Prostate gland (tissue), 2 donors: ENCODE data around the gene TMPRSS2. TPM values are rescaled to one million over a fixed set of nuclear protein-coding genes. Genes with fewer than 3 reads are reported as not detected.

Experiments
- DNase-seq: peaks from one replicate; pipeline ENCODE4 v3.0.0-alpha.2; 2019; ENCODE audit warnings: low spot score
- H3K27ac ChIP-seq, 2 donors: fragments of 200-600 bp; sonication (generic); 2 replicates each; pipeline ENCODE4 v1.5.1; 2017 to 2019
- H3K27me3 ChIP-seq: fragments of 200-600 bp; sonication (generic); replicated peaks from 2 replicates; pipeline ENCODE4 v1.5.1; 2019; ENCODE audit not compliant: insufficient read depth
- H3K36me3 ChIP-seq, 2 donors: fragments of 200-600 bp; sonication (generic); 1 replicate in 1 of 2; 2 replicates in 1 of 2; pipeline versions ENCODE4 v1.5.1 to v1.8.1; 2017 to 2019
- H3K4me1 ChIP-seq: fragments of 200-600 bp; sonication (generic); replicated peaks from 2 replicates; pipeline ENCODE4 v1.5.1; 2019
- H3K4me3 ChIP-seq, 2 donors: fragments of 200-600 bp; sonication (generic); 2 replicates each; pipeline ENCODE4 v1.5.1; 2017 to 2019
- H3K9me3 ChIP-seq: fragments of 200-600 bp; sonication (generic); 2 replicates; pipeline ENCODE4 v1.5.1; 2017
- POLR2A ChIP-seq: fragments of 450-650 bp; IDR thresholded peaks from one replicate; pipeline ENCODE4 v1.6.1; 2016; ENCODE audit warnings: antibody characterized with exemption, mild to moderate bottlenecking
- POLR2AphosphoS5 ChIP-seq: sonication (generic); formaldehyde crosslinking; IDR thresholded peaks from one replicate; pipeline ENCODE4 v1.6.1; 2017; ENCODE audit warnings: antibody characterized with exemption
- WGBS: methylation state at CpG from one replicate; pipeline ENCODE4 v1.1.5; 2018; 5-methylcytosine and 5-hydroxymethylcytosine counted together
- intact Hi-C: fragments of 100-400 bp; cut with DNase I; formaldehyde crosslinking; loops from one replicate; pipeline ENCODE4 v1.14.2; 2022
- total RNA-seq, 2 donors: library from RNA; depleted of rRNA; stranded (reverse); fragments of >200 nt; gene quantifications; one replicate each; pipeline ENCODE4 v1.1.0, GENCODE V29; 2016
- TF ChIP-seq, protein P1 (sequence below), 4 experiments: fragments of 200-600 bp in 2 of 4; fragments of 450-650 bp in 2 of 4; sonication (generic) in 2 of 4; IDR thresholded peaks; 1 replicate in 3 of 4; 2 replicates in 1 of 4; pipeline ENCODE4 v1.5.1; 2016 to 2019; ENCODE audit warnings: antibody characterized with exemption in 4 of 4, mild to moderate bottlenecking in 2 of 4, moderate library complexity in 2 of 4

TMPRSS2 gene
- total RNA-seq, 2 donors from 2014 or later, result 336 to 786 TPM

GRCh38 chr21:41510500-41510899, 2.5 kb upstream of the TMPRSS2 start:
- TF ChIP-seq, protein P1, sequence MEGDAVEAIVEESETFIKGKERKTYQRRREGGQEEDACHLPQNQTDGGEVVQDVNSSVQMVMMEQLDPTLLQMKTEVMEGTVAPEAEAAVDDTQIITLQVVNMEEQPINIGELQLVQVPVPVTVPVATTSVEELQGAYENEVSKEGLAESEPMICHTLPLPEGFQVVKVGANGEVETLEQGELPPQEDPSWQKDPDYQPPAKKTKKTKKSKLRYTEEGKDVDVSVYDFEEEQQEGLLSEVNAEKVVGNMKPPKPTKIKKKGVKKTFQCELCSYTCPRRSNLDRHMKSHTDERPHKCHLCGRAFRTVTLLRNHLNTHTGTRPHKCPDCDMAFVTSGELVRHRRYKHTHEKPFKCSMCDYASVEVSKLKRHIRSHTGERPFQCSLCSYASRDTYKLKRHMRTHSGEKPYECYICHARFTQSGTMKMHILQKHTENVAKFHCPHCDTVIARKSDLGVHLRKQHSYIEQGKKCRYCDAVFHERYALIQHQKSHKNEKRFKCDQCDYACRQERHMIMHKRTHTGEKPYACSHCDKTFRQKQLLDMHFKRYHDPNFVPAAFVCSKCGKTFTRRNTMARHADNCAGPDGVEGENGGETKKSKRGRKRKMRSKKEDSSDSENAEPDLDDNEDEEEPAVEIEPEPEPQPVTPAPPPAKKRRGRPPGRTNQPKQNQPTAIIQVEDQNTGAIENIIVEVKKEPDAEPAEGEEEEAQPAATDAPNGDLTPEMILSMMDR (IDR thresholded peaks at IDR 0.05), result no peak
- TF ChIP-seq POLR2A, result no peak
- TF ChIP-seq POLR2AphosphoS5, result no peak
- DNase-seq, result no peak
- H3K4me3 ChIP-seq, result peak overlapping the region in 1 of 2 donors; percentile 72
- H3K27me3 ChIP-seq, result no peaks in the 10 kb centered on the region
- 91% methylated on average over 2 of the region's 2 CpGs for WGBS
- H3K36me3 ChIP-seq, result no peaks in the 10 kb centered on the region
- H3K27ac ChIP-seq, result peak overlapping the region in 1 of 2 donors; percentile 97
- H3K4me1 ChIP-seq, result no peaks in the 10 kb centered on the region
- H3K9me3 ChIP-seq, result no peaks in the 10 kb centered on the region
- intact Hi-C loops, result no loop called here

DNA sequence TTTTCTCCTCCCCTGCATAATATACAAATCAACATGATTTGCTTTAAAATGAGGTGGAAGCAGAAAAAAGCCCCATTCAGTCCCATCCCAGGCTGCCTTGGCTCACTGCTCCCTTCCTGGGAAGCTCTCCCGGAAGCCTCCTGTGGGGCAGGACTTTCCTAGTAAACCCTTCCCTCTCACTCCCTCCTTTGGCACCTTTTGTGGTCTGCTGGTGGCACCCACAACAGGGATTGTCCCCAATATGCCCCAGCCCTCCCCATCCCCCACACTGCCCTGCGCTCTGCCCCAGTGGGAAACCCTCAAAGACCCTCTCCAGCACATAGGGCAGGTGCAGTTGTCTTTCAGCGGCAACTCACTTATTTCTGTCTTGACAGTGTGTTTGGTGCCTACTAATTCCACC, 1.8 kb upstream of the TMPRSS2 start:
- TF ChIP-seq POLR2AphosphoS5 (no peak), POLR2A (no peak)
- TF ChIP-seq, protein P1 (IDR thresholded peaks at IDR 0.05), result no peak
- Histone ChIP-seq H3K27ac (peak overlapping the region; percentile 93 to 97), H3K27me3 (no peaks in the 10 kb centered on the region), H3K4me1 (no peaks in the 10 kb centered on the region), H3K4me3 (peak overlapping the region in 1 of 2 donors; percentile 72), H3K9me3 (no peaks in the 10 kb centered on the region), H3K36me3 (no peaks in the 10 kb centered on the region)
- DNase-seq, result no peak
- intact Hi-C loops, result no loop called here
- WGBS, result 66% methylated on average over 3 of the region's 3 CpGs

- TF ChIP-seq POLR2A (no peak), POLR2AphosphoS5 (peak; percentile 2)
- H3K27ac ChIP-seq, result peak overlapping the region; percentile 93 to 97
- WGBS, result 67% methylated on average over 7 of the region's 7 CpGs
- no peaks in the 10 kb centered on the region for H3K36me3 ChIP-seq
- no peaks in the 10 kb centered on the region for H3K9me3 ChIP-seq
- H3K4me3 ChIP-seq, result peak overlapping the region in 1 of 2 donors; percentile 72
- no peak for DNase-seq
- no peaks in the 10 kb centered on the region for H3K4me1 ChIP-seq
- H3K27me3 ChIP-seq, result no peaks in the 10 kb centered on the region
- intact Hi-C loops, result no loop called here
Observed at GRCh38 chr21:41509145-41509496, 1.2 kb upstream of the TMPRSS2 start.

- Histone ChIP-seq H3K27ac (peak overlapping the region; percentile 93 to 97), H3K27me3 (no peaks in the 10 kb centered on the region), H3K4me3 (peak overlapping the region; percentile 62 to 72), H3K4me1 (no peaks in the 10 kb centered on the region), H3K36me3 (no peaks in the 10 kb centered on the region), H3K9me3 (no peaks in the 10 kb centered on the region)
- no peak for DNase-seq
- TF ChIP-seq POLR2AphosphoS5 (peak; percentile 30), POLR2A (no peak)
- TF ChIP-seq, protein P1 (IDR thresholded peaks at IDR 0.05), result no peak
- WGBS, result 25% methylated on average over 18 of the region's 28 CpGs
- intact Hi-C loops, result no loop called here
Observed at GRCh38 chr21:41508415-41509144, 622 bp upstream of the TMPRSS2 start.

DNA sequence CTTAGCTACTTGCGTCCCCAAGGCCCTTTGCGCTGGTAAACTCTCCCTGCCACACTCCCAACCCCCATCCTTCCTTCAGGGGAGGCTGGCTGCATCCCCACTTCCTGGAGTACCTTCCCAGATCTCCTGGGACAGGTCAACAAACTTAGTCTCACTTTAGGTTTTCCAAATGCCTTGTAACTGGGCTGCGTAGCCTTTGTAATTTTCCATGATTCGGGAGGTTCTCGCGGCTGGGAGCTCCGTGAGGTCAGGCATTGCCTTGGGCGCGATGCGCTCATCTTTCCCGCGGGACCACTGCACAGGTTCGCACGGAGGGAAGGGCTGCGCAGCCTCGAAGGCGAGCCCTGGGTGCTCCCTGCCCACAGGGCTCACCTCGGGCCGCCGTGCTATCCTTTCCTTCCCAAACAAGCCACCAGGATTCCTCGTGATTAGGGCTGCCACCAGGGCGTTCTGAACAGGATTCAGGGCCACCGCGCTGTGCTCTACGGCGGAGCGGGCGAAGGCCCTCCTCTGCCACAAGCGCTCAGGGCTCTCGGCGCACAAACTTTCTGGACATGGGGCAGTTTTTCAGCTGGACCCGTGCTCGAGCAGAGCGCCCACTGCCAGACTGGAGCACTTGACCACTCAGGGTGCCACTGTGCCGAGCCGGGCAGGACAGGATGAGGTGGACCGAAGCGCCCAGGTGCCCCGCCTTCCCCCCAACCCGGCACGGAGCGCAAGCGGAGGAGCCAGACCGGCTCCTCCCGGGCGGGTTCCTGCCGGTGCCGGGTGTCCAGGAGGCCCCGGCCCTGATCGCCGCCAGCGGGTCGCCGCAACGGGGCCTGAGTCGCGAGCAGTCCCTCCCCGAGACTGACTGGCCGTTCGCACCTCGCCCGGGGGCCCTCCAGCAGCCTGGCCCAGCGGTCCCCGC, 1.1 kb downstream of the TMPRSS2 start:
- no peaks in the 10 kb centered on the region for H3K36me3 ChIP-seq
- H3K4me1 ChIP-seq, result no peaks in the 10 kb centered on the region
- WGBS, result 4% methylated on average over 62 of the region's 64 CpGs
- DNase-seq, result no peak
- H3K9me3 ChIP-seq, result no peaks in the 10 kb centered on the region
- peak; percentile 16 for TF ChIP-seq POLR2A
- TF ChIP-seq, protein P1 (IDR thresholded peaks at IDR 0.05), result no peak
- peak; percentile 61 for TF ChIP-seq POLR2AphosphoS5
- H3K4me3 ChIP-seq, result peak overlapping the region; percentile 62 to 72
- intact Hi-C loops, result no loop called here
- peak overlapping the region; percentile 93 to 97 for H3K27ac ChIP-seq
- no peaks in the 10 kb centered on the region for H3K27me3 ChIP-seq
